Bronchial epithelial cell (primary cell): ENCODE data around the gene FOXL3. TPM values are rescaled to one million over a fixed set of nuclear protein-coding genes. Genes with fewer than 3 reads are reported as not detected.

Experiments
- DNase-seq: peaks from one replicate; pipeline ENCODE4 v3.0.0-alpha.2; 2010; ENCODE audit warnings: low read depth
- FAIRE-seq: peaks from 2 replicates; lab custom pipeline; 2011; peaks lifted over from hg19 to GRCh38; lab: Jason Lieb, UNC
- H3K27me3 ChIP-seq: 2 replicates; pipeline ENCODE4 v1.5.1; 2011; ENCODE audit warnings: low read length; ENCODE audit not compliant: control insufficient read depth, insufficient read depth
- H3K36me3 ChIP-seq: 2 replicates; pipeline ENCODE4 v1.5.1; 2011; ENCODE audit warnings: low read length; ENCODE audit not compliant: control insufficient read depth, insufficient read depth
- H3K4me3 ChIP-seq: 2 replicates; pipeline ENCODE4 v1.5.1; 2011; ENCODE audit warnings: mild to moderate bottlenecking, low read depth, low read length, control low read depth
- CTCF ChIP-seq: IDR thresholded peaks from 2 replicates; pipeline ENCODE4 v1.5.1; 2011; ENCODE audit warnings: mild to moderate bottlenecking, moderate library complexity, low read length, control low read depth, inconsistent platforms; ENCODE audit not compliant: insufficient read depth, severe bottlenecking
- total RNA-seq: library from RNA; depleted of rRNA; stranded (reverse); fragments of >200 nt; gene quantifications from 2 replicates; pipeline ENCODE4 v1.2.1, GENCODE V29; 2014

FOXL3 gene
- total RNA-seq, 1 donor from 2014 or later, result not detected

DNA sequence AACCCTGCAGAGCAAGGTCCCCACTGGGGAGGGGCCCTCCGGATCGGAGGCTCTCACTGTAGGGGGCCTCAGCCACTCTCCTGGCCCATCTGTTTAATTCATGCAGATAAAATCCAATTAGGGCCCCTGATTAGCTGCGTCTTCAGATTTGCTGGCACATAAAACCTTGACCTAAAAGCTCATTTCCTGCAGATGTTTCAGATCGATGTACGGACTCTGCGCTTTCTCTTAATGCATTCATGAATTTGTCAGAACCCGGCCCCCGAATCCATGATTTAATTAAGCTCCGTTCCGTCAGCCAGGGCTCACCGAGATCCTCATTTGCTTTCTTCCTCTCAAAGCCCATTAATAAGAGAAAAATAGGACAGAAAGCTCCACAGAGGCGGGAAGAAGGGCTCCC lies 40.0 kb upstream of the FOXL3 start:
- DNase-seq, result no peak
- no peaks in the 10 kb centered on the region for H3K36me3 ChIP-seq

GRCh38 chr7:250523-250922 lies 39.4 kb upstream of the FOXL3 start:
- TF ChIP-seq CTCF, result no peak
- Histone ChIP-seq H3K27me3 (no peaks in the 10 kb centered on the region), H3K36me3 (no peaks in the 10 kb centered on the region), H3K4me3 (no peak overlapping the region)
- DNase-seq, result no peak
- no peak for FAIRE-seq

More for the DNA sequence above, 40.0 kb upstream of the FOXL3 start:
- TF ChIP-seq CTCF, result no peak
- H3K27me3 ChIP-seq, result no peaks in the 10 kb centered on the region
- no peak for FAIRE-seq
- H3K4me3 ChIP-seq, result no peak overlapping the region

DNA sequence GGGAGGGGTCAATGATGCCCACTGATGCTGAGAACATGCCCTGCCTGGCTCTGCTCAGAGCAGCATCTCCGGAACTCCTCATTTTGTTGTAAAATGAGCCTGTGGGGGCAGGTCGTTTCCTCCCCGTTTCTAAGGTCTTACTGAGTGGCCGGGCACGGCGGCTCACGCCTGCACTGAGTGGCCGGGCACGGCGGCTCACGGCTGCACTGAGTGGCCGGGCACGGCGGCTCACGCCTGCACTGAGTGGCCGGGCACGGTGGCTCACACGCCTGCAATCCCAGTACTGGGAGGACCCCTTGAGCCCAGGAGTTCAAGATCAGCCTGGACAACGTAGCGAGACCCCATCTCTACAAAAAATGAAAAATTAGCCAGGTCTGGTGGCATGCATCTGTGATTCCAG lies 39.0 kb upstream of the FOXL3 start:
- H3K27me3 ChIP-seq, result no peaks in the 10 kb centered on the region
- FAIRE-seq (no peak), DNase-seq (no peak)
- H3K36me3 ChIP-seq, result no peaks in the 10 kb centered on the region
- TF ChIP-seq CTCF, result no peak
- H3K4me3 ChIP-seq, result no peak overlapping the region

- DNase-seq, result no peak
- Histone ChIP-seq H3K27me3 (no peaks in the 10 kb centered on the region), H3K4me3 (no peak overlapping the region), H3K36me3 (no peaks in the 10 kb centered on the region)
- no peak for FAIRE-seq
- no peak for TF ChIP-seq CTCF
These were observed 38.4 kb upstream of the FOXL3 start for GRCh38 chr7:251446-252175.

DNA sequence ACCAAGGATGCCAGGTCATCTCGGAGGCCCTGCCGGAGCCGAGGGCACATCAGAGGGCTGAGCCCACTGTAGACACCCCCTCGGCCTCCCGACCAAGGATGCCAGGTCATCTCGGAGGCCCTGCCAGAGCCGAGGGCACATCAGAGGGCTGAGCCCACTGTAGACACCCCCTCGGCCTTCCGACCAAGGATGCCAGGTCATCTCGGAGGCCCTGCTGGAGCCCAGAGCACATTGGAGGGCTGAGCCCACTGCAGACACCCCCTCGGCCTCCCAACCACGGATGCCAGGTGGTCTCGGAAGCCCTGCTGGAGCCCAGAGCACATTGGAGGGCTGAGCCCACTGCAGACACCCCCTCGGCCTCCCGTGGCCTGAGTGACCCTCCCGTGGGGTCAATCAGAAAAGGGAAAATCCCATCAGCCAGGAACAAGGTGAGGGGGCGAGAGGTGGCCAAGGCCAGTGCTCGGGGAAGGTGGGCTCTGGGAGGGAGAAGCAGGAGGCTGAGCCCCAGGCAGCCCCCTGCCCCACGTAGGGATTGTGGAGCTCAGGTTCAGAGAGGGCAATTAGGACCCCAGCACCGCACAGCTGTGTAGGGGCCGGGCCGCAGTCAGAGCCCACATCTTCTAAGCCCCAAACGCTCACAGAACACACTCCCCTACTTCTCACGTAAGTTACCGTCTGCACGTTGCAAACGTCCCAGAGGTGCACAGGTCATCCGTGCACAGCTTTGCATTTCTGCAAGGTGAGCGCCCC lies 37.6 kb upstream of the FOXL3 start:
- Histone ChIP-seq H3K36me3 (no peaks in the 10 kb centered on the region), H3K27me3 (no peaks in the 10 kb centered on the region), H3K4me3 (no peak overlapping the region)
- DNase-seq (no peak), FAIRE-seq (no peak)
- TF ChIP-seq CTCF, result no peak
